ENCODE data around the gene PTPRT. TPM values are rescaled to one million over a fixed set of nuclear protein-coding genes. Genes with fewer than 3 reads are reported as not detected.

Gene PTPRT
- total RNA-seq, 1 experiment from 2014 or later: 0.13 TPM

DNA sequence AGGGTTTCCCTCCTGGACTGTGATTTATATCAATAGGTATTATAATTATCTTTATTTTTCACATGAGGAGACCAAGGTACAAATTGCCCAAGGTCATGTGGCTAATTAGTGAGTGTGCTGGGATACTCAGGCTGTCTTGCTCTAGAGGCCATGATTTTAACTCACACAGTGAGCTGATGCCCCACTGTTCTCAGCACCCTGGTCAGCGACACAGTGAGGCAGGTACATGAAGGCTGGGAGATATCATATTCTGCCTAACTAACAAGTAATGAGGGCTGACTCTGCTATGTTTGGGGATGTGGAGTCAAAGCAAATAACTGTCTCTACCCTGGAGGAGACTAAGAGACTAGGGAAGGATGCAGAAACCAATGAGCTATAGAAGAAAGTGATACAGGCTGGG, 501.1 kb downstream of the PTPRT start:
- Histone ChIP-seq H3K4me2 (ENCODE audit: insufficient read depth, insufficient read length, low read length) (no peak overlapping the region), H3K56ac (ENCODE audit: insufficient read length, low read depth, low read length) (no peak overlapping the region), H3K4ac (ENCODE audit: low read depth, low read length) (no peak overlapping the region), H3K27ac (ENCODE audit: insufficient read length, low read depth, low read length) (no peak overlapping the region), H2BK120ac (ENCODE audit: low read depth, low read length, poor library complexity, severe bottlenecking) (no peak overlapping the region), H3T11ph (ENCODE audit: low read length) (no peak overlapping the region), H2BK12ac (ENCODE audit: insufficient read length, low read depth, low read length) (no peak overlapping the region), H4K20me1 (ENCODE audit: control insufficient read depth, insufficient read depth, insufficient read length) (no peaks in the 10 kb centered on the region), H2BK20ac (ENCODE audit: low read depth, low read length, poor library complexity, severe bottlenecking) (no peak overlapping the region), H3K4me1 (ENCODE audit: insufficient read depth, low read length) (no peaks in the 10 kb centered on the region), H4K91ac (ENCODE audit: insufficient read length, low read depth, low read length) (no peak overlapping the region), H2BK5ac (ENCODE audit: insufficient read length, low read length) (no peak overlapping the region), H3K9ac (ENCODE audit: extremely low read depth, insufficient read length, low read length) (no peak overlapping the region), H3K18ac (ENCODE audit: insufficient read length, low read depth, low read length) (no peak overlapping the region), H2AK5ac (ENCODE audit: insufficient read length, low read length) (no peak overlapping the region), H2AFZ (ENCODE audit: low read length) (no peak overlapping the region), H3K9me3 (ENCODE audit: control insufficient read depth, low read depth, low read length) (peaks cover 5% of the 10 kb centered on the region), H3K23me2 (ENCODE audit: insufficient read length, low read depth, low read length, poor library complexity, severe bottlenecking) (no peaks in the 10 kb centered on the region), H4K5ac (ENCODE audit: insufficient read length, low read depth, low read length) (no peak overlapping the region), H2BK15ac (ENCODE audit: low read depth, low read length) (no peak overlapping the region), H3K23ac (ENCODE audit: insufficient read length, low read depth, low read length) (no peak overlapping the region), H3K14ac (ENCODE audit: insufficient read depth, low read length) (no peak overlapping the region), H4K8ac (replicated peaks; ENCODE audit: insufficient read length, low read depth, low read length) (no peak overlapping the region), H3K27me3 (ENCODE audit: insufficient read depth, low read length) (no peaks in the 10 kb centered on the region), H3K79me1 (ENCODE audit: insufficient read depth, low read depth, low read length, poor library complexity, severe bottlenecking) (no peaks in the 10 kb centered on the region), H3K79me2 (ENCODE audit: insufficient read depth, low read length) (no peaks in the 10 kb centered on the region)
- Mint-ChIP-seq H3K27ac (no peak overlapping the region), H3K9me3 (peaks cover 0 to 4% of the 10 kb centered on the region in 2 experiments; a peak in 2 of 5 replicates), H3K27me3 (ENCODE audit: low read depth) (peaks cover 8% of the 10 kb centered on the region; the same call in 1 of the 2 replicates), H3K4me1 (no peaks in the 10 kb centered on the region), H3K4me3 (no peak overlapping the region), H3K36me3 (ENCODE audit: insufficient read depth in 1 of 3, low read depth in 3 of 3) (no peaks in the 10 kb centered on the region)
- no peak for TF ChIP-seq CTCF (conservative IDR thresholded peaks at IDR 0.05)
- no CpG with 5 or more reads among the region's 1 CpG for WGBS (ENCODE audit: extremely low coverage, insufficient read length, low lambda C conversion rate)
- peak; percentile 36 for DNase-seq
